DOHH2 (cell line): Measurements from ENCODE around the gene P2RX6.

Source experiments
- EZH2phosphoT487 ChIP-seq: fragments of 200-600 bp; sonication (generic); IDR thresholded peaks from 2 replicates; pipeline ENCODE4 v1.6.1; 2017; ENCODE audit warnings: borderline replicate concordance, mild to moderate bottlenecking, antibody characterized with exemption, low read length, moderate library complexity, mixed read lengths
- TF ChIP-seq, protein P1 (sequence below): fragments of 200-600 bp; sonication (generic); IDR thresholded peaks from one replicate; pipeline ENCODE4 v1.5.1; 2014; ENCODE audit warnings: antibody characterized with exemption, mild to moderate bottlenecking, low read depth, low read length; ENCODE audit not compliant: poor library complexity, severe bottlenecking

DNA sequence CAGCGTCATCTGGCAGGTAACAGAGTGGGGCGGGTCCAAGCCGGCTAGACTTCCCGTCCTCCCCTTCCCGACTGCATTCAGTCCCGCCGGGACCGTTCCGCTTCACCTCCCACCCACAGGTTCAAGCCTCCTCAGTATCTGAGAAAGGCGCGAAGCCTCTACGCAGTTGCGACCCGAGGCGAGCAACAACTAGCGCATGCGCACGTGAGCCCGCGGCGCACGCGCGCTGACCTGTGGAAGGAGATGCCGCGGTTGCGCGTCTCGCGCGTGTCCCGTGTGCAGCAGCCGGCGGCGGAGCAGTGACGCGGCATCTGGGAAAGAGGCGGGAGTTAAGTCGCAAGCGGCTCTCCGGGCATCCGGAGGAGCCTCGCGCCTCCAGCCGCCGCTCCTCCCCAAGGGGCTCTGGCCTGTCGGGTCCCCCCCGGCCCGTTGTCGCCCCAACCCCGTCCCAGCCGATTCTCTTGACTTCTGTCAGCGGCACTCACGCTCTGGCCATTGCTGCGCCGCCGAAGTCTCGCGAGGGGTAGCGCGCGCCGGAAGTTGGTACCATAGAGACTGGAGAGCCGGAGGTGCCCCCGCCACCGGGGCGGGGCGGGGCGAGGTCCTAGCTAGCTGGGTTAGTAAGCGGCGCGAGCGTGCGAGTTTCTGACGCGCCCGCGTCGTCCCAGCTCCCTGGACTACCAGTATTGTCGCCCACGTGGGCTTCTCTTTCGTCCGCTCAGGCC lies 13.2 kb upstream of the P2RX6 start, which contains the start of gene THAP7:
- TF ChIP-seq, protein P1, sequence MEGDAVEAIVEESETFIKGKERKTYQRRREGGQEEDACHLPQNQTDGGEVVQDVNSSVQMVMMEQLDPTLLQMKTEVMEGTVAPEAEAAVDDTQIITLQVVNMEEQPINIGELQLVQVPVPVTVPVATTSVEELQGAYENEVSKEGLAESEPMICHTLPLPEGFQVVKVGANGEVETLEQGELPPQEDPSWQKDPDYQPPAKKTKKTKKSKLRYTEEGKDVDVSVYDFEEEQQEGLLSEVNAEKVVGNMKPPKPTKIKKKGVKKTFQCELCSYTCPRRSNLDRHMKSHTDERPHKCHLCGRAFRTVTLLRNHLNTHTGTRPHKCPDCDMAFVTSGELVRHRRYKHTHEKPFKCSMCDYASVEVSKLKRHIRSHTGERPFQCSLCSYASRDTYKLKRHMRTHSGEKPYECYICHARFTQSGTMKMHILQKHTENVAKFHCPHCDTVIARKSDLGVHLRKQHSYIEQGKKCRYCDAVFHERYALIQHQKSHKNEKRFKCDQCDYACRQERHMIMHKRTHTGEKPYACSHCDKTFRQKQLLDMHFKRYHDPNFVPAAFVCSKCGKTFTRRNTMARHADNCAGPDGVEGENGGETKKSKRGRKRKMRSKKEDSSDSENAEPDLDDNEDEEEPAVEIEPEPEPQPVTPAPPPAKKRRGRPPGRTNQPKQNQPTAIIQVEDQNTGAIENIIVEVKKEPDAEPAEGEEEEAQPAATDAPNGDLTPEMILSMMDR, result no peak
- TF ChIP-seq EZH2phosphoT487, result no peak
